Activated CD8-positive, alpha-beta memory T cell treated with anti-CD3 and anti-CD28 coated beads, Interleukin-2, amount 10 ng/mL, durations not matched to agents 7 days and 5 days (primary cell): ENCODE measurements around the gene NEFH. TPM values are rescaled to one million over a fixed set of nuclear protein-coding genes. Genes with fewer than 3 reads are reported as not detected.
"Not testable (repeated sequence)": the region's sequence is repeated elsewhere in the genome, so short reads cannot be mapped to it uniquely, and the experiment has no call there.

Source experiments
- ATAC-seq: fragments of 150-1000 bp; cut with Tn5 transposase; one replicate; pipeline ENCODE4 v1.10.0; 2021; ENCODE audit warnings: moderate library complexity
- CTCF ChIA-PET: fragments of 350-600 bp; sonication (Branson Sonifier 250); formaldehyde crosslinking; loops from one replicate; lab custom pipeline; 2021; ENCODE audit warnings: antibody characterized with exemption; lab: Charles Lee
- DNase-seq: peaks from one replicate; pipeline ENCODE4 v3.0.0-alpha.2; 2020
- H3K27ac Mint-ChIP-seq: one replicate; pipeline ENCODE4 v1.8.0; 2021; ENCODE audit warnings: mild to moderate bottlenecking, mixed read lengths
- H3K27me3 Mint-ChIP-seq: one replicate; pipeline ENCODE4 v1.8.0; 2021; ENCODE audit warnings: mixed read lengths
- H3K36me3 Mint-ChIP-seq: one replicate; pipeline ENCODE4 v1.8.0; 2021; ENCODE audit warnings: mild to moderate bottlenecking, mixed read lengths
- H3K4me1 Mint-ChIP-seq: one replicate; pipeline ENCODE4 v1.8.0; 2021; ENCODE audit warnings: mixed read lengths
- H3K4me3 Mint-ChIP-seq: one replicate; pipeline ENCODE4 v1.8.0; 2021; ENCODE audit warnings: mild to moderate bottlenecking, moderate library complexity, mixed read lengths
- H3K9me3 Mint-ChIP-seq: one replicate; pipeline ENCODE4 v1.8.0; 2022; ENCODE audit warnings: low read depth, mixed read lengths
- total RNA-seq, 2 experiments: library from RNA; stranded (reverse); gene quantifications; one replicate each; pipeline ENCODE4 v1.2.3, GENCODE V29; 2021

The NEFH gene, protein sequence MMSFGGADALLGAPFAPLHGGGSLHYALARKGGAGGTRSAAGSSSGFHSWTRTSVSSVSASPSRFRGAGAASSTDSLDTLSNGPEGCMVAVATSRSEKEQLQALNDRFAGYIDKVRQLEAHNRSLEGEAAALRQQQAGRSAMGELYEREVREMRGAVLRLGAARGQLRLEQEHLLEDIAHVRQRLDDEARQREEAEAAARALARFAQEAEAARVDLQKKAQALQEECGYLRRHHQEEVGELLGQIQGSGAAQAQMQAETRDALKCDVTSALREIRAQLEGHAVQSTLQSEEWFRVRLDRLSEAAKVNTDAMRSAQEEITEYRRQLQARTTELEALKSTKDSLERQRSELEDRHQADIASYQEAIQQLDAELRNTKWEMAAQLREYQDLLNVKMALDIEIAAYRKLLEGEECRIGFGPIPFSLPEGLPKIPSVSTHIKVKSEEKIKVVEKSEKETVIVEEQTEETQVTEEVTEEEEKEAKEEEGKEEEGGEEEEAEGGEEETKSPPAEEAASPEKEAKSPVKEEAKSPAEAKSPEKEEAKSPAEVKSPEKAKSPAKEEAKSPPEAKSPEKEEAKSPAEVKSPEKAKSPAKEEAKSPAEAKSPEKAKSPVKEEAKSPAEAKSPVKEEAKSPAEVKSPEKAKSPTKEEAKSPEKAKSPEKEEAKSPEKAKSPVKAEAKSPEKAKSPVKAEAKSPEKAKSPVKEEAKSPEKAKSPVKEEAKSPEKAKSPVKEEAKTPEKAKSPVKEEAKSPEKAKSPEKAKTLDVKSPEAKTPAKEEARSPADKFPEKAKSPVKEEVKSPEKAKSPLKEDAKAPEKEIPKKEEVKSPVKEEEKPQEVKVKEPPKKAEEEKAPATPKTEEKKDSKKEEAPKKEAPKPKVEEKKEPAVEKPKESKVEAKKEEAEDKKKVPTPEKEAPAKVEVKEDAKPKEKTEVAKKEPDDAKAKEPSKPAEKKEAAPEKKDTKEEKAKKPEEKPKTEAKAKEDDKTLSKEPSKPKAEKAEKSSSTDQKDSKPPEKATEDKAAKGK
- 1 to 10 TPM; 6.0 to 9.0 TPM for total RNA-seq

DNA sequence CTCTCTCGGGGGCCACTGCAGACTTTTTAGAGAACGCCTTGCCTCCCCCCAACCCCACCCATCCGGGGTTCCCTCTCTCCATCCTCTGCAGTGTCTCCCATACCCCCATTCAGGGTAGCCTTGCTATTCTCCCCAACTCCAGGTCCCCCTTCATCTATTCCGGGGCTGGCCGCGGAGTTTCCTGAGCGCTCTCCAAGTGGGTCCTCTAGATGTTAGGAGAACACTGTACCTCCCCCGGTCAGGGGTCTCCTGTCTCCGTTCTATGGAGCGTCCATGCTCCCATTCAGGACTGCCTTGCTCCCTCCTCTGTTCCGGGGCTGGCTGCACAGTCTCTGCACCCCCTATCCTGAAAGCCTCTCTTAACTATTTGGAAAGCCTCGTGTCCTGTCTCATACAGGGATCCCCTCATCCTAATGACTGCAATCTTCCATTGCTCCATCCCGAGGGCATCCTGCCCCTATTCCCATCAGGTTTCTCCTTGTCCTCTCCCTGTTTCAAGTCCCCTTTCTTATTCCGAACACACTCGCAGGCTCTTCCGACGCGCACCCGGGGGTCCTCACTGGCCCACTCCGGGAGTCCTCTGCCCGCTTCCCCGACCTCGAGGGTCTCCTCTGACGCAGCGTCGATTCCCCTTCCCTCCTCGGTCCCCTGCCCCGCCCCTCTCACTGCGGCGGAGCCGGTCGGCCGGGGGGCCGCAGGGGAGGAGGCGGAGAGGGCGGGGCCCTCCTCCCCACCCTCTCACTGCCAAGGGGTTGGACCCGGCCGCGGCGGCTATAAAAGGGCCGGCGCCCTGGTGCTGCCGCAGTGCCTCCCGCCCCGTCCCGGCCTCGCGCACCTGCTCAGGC is at the start of gene NEFH:
Gene NEFH (plus strand): TSS at position 802 of the 845 bp plus-strand sequence. CDS start 45 bp downstream, outside the sequence.
- DNase-seq (no peak), ATAC-seq (no peak)
- Mint-ChIP-seq H3K36me3 (peaks cover 3% of the 10 kb centered on the region), H3K27ac (no peak within 1 kb of the TSS), H3K4me1 (peaks cover 13% of the 10 kb centered on the region), H3K27me3 (peaks cover 40% of the 10 kb centered on the region), H3K4me3 (peak within 1 kb of the TSS; percentile 68), H3K9me3 (no peaks in the 10 kb centered on the region)
- CTCF ChIA-PET: no interaction called here

DNA sequence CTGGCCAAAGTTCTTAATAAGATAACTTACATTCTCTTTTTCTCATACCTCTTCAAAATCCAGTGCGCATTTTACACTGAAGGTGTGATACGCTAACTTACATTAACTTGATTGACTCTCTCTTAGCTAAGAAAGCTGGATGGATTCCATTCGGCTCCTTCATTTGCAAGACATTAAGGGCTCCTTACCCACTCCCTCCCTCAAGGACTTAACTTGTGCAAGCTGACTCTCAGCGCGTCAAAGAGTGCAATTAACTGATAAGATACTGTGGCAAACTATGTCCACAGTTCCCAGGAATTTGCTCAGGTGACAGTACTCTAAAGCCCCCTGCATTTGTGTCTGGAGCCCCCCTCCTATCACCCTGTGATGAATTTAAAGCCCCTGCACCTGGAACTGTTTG is 48.0 kb upstream of the NEFH start:
- Mint-ChIP-seq H3K4me1 (no peaks in the 10 kb centered on the region), H3K27ac (no peak overlapping the region), H3K27me3 (peaks cover 56% of the 10 kb centered on the region), H3K9me3 (no peaks in the 10 kb centered on the region), H3K36me3 (no peaks in the 10 kb centered on the region), H3K4me3 (no peak overlapping the region)
- CTCF ChIA-PET: interaction anchor here (1.1 kb wide), 1 partner anchor 39 kb away, joined by 3 read pairs; no protein-coding TSS in a partner anchor
- DNase-seq: no peak
- no peak for ATAC-seq

DNA sequence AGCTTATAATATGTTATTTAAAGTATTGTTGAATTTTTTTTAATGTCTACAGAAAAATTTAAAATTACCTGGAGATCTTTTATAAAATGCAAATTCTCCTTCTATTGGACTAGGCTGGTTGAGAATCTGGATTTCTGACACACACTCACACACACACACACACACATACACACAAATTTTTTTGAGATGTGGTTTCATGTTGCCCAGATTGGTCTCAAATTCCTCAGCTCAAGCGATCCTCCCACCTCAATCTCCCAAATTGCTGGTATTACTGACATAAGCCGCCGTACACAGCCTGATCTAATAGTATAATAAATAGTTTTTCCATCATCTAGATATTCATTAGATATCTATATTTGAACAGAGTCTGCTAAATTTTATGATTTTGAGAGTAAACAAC is 46.2 kb upstream of the NEFH start:
- H3K4me3 Mint-ChIP-seq: no peak overlapping the region
- DNase-seq (no peak), ATAC-seq (no peak)
- no peak overlapping the region for H3K27ac Mint-ChIP-seq
- H3K9me3 Mint-ChIP-seq: no peaks in the 10 kb centered on the region
- H3K36me3 Mint-ChIP-seq: no peaks in the 10 kb centered on the region
- H3K4me1 Mint-ChIP-seq: no peaks in the 10 kb centered on the region
- CTCF ChIA-PET: no interaction called here
- H3K27me3 Mint-ChIP-seq: peaks cover 53% of the 10 kb centered on the region

DNA sequence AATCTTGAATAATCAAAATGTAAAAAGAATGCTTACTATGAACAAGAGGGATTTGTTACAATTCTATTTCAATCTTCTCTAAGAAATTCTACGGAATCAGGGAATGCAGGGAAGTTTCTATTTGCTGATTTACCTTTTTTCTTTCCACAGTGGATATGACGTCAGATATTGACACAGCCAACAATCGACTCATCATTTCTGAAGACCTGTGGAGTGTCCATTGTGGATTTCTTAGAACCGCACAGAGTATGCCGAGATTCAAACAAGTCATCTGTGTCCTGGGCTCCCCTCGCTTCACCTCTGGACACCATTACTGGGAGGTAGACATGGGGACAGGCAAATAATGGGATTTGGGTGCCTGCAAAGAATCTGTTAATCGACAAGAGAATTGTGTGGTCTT is 45.7 kb upstream of the NEFH start:
- Mint-ChIP-seq H3K9me3 (no peaks in the 10 kb centered on the region), H3K36me3 (no peaks in the 10 kb centered on the region), H3K4me3 (no peak overlapping the region), H3K27me3 (peaks cover 49% of the 10 kb centered on the region), H3K4me1 (no peaks in the 10 kb centered on the region), H3K27ac (no peak overlapping the region)
- no peak for ATAC-seq
- CTCF ChIA-PET: no interaction called here
- no peak for DNase-seq

DNA sequence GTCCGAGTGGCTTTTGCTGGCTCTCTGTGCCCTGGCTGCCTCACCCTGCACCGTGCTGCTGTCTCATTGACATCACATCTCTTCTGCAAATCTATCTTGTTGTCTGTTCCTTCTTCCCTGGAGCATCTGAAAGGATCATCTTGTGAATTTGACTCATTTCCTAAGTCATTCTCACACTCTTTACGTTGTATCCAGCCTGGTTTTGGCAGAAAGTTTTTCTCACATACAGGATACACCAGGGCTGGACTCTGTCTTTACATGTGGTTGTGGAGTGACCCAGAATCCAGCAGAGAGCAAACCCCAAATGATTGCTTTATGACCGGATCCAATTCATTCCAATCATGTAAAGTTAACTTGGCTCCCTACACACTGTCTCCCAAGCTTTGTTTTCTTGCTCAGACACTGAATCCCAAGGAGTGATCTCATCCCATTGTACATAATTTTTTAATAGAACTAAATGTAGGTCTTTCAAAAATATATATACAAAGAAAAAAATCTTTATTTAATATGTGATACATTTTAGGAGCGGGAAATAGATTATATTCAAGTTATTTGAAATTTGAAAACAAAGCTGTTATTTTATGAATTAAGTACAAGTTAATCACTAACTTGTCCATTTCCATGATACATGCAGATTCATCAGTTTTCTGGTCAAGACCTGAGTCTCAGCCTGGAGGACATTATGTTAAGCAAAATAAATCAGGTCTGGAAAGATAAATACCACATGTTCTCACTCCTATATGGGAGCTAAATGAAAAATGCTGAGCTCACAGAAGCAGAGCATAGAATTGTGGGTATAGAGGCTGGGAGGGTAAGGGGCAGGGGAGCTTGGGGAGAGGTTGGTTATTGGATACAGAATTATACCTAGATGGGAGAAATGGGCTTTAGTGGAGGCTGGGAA is 44.5 kb upstream of the NEFH start:
- DNase-seq: no peak
- no peak overlapping the region for H3K27ac Mint-ChIP-seq
- no peaks in the 10 kb centered on the region for H3K9me3 Mint-ChIP-seq
- CTCF ChIA-PET: no interaction called here
- H3K27me3 Mint-ChIP-seq: peaks cover 41% of the 10 kb centered on the region
- no peak overlapping the region for H3K4me3 Mint-ChIP-seq
- no peaks in the 10 kb centered on the region for H3K4me1 Mint-ChIP-seq
- no peak for ATAC-seq
- H3K36me3 Mint-ChIP-seq: no peaks in the 10 kb centered on the region

DNA sequence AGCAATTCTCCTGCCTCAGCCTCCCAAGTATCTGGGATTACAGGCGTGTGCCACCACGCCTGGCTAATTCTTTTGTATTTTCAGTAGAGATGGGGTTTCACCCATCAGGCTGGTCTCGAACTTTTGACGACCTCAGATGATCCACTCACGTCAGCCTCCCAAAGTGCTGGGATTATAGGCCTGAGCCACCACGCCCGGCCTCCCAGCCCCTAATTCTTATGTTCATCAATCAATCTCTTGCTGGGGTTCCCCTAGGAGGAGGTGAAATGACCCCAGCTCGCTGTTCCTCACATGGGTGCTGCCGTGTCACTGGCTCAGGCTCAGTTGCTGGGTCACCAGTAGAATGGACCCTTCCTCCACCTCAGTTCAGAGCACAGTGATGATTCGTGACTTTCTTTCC is 41.7 kb upstream of the NEFH start, which contains the start of gene RFPL1:
Gene RFPL1 (plus strand): TSS at position 301 of the 400 bp plus-strand sequence.
- H3K9me3 Mint-ChIP-seq, H3K27ac Mint-ChIP-seq, CTCF ChIA-PET, DNase-seq, ATAC-seq, H3K36me3 Mint-ChIP-seq, H3K4me3 Mint-ChIP-seq, H3K4me1 Mint-ChIP-seq: not testable (repeated sequence)
- peaks cover 25% of the 10 kb centered on the region for H3K27me3 Mint-ChIP-seq

DNA sequence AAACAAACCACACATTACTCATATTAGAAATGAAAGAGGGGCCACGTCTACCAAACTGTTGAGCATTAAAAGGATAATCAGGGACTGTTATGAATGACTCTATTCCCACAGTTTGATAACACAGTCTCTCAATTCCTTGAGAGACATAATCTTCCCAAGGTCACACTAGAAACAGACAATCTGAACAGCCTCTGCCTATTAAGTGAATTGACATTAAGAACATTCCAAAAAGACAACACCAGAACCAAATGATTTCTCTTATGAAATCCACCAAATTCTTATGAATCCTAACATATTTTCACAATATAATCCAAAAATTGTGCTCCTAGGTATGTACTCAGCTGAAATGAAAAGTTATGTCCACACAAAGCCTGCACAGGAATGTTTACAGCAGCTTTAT is 37.0 kb upstream of the NEFH start:
- H3K27ac Mint-ChIP-seq: no peak overlapping the region
- H3K9me3 Mint-ChIP-seq: no peaks in the 10 kb centered on the region
- ATAC-seq (no peak), DNase-seq (no peak)
- H3K36me3 Mint-ChIP-seq: no peaks in the 10 kb centered on the region
- H3K4me3 Mint-ChIP-seq: no peak overlapping the region
- H3K27me3 Mint-ChIP-seq: peaks cover 10% of the 10 kb centered on the region
- peaks cover 3% of the 10 kb centered on the region for H3K4me1 Mint-ChIP-seq
- CTCF ChIA-PET: no interaction called here

DNA sequence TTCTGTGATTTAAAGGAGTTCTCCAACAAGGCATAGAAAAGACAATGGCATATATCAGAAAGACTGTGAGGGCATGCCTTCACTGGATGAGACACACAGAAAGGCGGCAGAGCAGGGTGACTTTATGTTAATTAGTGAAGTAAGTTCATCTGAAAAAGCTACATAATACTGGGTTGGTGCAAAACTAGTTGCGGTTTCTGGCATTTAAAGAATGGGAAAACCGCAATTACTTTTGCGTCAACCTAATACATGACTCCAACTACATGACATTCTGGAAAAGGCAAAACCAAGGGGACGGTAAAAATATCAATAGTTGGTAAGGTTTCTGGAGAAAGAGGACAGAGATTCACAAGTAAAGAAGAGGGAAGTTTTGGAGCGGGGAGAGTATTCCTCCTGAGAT is 36.6 kb upstream of the NEFH start:
- Mint-ChIP-seq H3K9me3 (no peaks in the 10 kb centered on the region), H3K27me3 (peaks cover 8% of the 10 kb centered on the region), H3K27ac (no peak overlapping the region), H3K4me3 (no peak overlapping the region), H3K36me3 (no peaks in the 10 kb centered on the region), H3K4me1 (peaks cover 3% of the 10 kb centered on the region)
- CTCF ChIA-PET: no interaction called here
- no peak for ATAC-seq
- DNase-seq: no peak

DNA sequence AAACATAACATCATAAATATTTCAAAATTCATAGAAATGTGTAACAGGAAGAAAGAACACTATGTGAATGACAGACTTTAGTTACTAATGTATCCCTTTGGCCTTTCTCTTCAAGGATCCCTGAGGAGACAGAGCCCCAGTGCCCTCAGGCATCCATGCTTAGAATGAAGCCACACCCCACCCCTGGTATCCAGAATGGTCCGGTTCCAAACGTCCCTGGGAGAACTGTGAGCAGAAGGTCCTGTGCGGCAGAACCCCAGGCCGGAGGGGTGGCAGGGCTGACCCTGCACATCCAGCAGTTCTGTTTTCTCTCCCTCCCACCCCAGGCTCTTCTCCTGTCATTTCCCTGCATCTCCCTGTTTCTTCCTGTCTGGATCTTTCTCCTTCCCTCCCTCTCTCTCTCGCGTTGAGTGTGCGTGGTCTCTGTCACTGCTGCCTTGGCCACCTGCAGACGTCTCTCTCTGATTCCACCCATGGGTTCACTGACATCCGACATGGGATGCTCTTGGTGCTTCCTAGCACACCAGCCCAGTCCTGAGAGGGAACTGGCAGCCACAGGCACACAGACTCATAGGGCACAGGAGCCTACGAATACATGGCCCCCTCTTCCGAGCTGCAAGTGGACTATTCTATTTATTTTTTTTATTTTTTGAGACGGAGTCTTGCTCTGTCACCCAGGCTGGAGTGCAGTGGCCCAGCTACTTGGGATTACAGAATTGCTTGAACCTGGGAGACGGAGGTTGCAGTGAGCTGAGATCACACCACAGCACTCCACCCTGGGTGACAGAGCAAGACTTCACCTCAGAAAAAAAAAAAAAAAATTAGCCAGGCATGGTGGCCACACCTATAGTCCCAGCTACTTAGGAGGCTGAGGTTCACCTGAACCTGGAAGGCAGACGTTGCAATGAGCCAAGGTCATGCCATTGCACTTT is 35.9 kb upstream of the NEFH start:
- H3K36me3 Mint-ChIP-seq: no peaks in the 10 kb centered on the region

DNA sequence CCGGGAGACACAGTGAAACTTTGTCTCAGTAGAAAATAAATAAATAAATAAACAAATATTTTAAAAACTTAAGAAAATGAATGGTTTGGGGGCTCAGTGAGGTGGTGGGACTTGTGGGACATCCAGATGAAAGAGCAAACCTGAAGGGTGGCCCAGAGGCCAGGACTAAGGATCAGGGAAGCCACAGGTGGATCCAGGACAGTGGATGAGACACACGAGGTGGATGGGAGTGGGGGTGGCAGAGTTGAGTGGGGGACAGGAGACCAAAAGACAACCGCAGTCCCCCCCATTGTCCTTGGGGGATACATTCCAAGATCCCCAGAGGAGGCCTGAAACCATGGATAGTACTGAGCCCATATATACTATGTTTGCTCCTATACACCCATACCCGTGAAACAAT is 34.5 kb upstream of the NEFH start:
- Mint-ChIP-seq H3K27me3 (peaks cover 8% of the 10 kb centered on the region), H3K27ac (no peak overlapping the region), H3K9me3 (no peaks in the 10 kb centered on the region)

More for the DNA sequence above, 35.9 kb upstream of the NEFH start:
- no peaks in the 10 kb centered on the region for H3K9me3 Mint-ChIP-seq
- no peak for ATAC-seq
- H3K4me3 Mint-ChIP-seq: no peak overlapping the region
- H3K4me1 Mint-ChIP-seq: peaks cover 3% of the 10 kb centered on the region
- DNase-seq: no peak
- CTCF ChIA-PET: no interaction called here
- no peak overlapping the region for H3K27ac Mint-ChIP-seq
- peaks cover 8% of the 10 kb centered on the region for H3K27me3 Mint-ChIP-seq

DNA sequence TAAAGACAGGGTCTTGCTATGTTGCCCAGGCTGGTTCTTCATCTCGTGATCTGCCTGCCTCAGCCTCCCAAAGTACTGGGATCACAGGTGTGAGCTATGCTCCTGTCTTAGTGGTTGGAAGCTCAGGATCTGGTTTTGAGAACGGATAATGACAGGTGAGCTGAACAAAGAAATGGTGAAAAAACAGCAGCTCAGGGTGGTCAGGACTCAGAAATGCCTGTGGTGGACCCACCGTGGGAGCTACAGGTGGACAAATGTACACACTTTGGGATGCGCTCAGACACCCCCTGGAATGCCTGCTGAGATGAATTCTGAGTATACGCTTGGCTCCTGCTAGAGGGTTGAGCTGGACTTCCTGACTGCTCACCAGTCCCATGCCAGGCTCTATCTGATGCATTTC is 32.1 kb upstream of the NEFH start:
- Mint-ChIP-seq H3K36me3 (no peaks in the 10 kb centered on the region), H3K27ac (no peak overlapping the region), H3K4me1 (peaks cover 1% of the 10 kb centered on the region), H3K27me3 (peaks cover 7% of the 10 kb centered on the region), H3K9me3 (no peaks in the 10 kb centered on the region), H3K4me3 (no peak overlapping the region)
- DNase-seq: no peak
- CTCF ChIA-PET: no interaction called here
- ATAC-seq: no peak

More for the DNA sequence above, 34.5 kb upstream of the NEFH start:
- Mint-ChIP-seq H3K4me1 (peaks cover 3% of the 10 kb centered on the region), H3K36me3 (no peaks in the 10 kb centered on the region), H3K4me3 (no peak overlapping the region)
- CTCF ChIA-PET: no interaction called here
- ATAC-seq (no peak), DNase-seq (no peak)
